ENCODE data around the gene HSD17B2.

The HSD17B2 gene

DNA sequence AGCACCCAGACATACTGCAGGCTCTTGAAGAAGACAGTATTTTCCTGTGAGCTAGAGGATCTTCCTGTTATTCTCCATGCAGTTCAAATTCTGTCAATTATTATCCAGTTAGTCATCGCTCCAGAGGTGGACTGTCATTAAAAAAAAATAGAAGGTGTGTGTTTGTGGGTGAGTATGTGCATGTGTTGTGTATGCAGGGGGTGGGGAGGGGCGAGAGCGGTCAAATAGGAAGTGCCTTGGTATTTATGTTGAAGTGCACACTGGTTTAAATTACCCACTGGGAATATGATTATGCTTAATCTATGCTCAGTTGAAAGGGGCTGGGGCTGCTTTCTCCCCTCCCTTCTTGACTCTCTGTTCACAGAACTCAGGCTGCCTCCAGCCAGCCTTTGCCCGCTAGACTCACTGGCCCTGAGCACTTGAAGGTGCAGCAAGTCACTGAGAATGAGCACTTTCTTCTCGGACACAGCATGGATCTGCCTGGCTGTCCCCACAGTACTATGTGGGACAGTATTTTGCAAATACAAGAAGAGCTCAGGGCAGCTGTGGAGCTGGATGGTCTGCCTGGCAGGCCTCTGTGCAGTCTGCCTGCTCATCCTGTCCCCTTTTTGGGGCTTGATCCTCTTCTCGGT, at the start of gene HSD17B2:
TSS of gene HSD17B2 (plus strand) at position 273 of the 632 bp plus-strand sequence. CDS start at position 445, 172 bp downstream.
- no peak for TF ChIP-seq TAF1 (IDR thresholded peaks at IDR 0.05; ENCODE audit: low read depth)
- TF ChIP-seq TEAD4 (IDR thresholded peaks at IDR 0.05) = no peak
- TF ChIP-seq CEBPB (IDR thresholded peaks at IDR 0.05) = no peak
- TF ChIP-seq YY1 (IDR thresholded peaks at IDR 0.05; ENCODE audit: low read depth) = no peak

- no peak for TF ChIP-seq USF1 (IDR thresholded peaks at IDR 0.05)
- TF ChIP-seq TAF1 (IDR thresholded peaks at IDR 0.05; ENCODE audit: low read depth) = no peak
- no peak for TF ChIP-seq FOXM1 (IDR thresholded peaks at IDR 0.05; ENCODE audit: borderline replicate concordance, low read depth)
- TF ChIP-seq EGR1 (IDR thresholded peaks at IDR 0.05) = no peak
- TF ChIP-seq, protein P1, sequence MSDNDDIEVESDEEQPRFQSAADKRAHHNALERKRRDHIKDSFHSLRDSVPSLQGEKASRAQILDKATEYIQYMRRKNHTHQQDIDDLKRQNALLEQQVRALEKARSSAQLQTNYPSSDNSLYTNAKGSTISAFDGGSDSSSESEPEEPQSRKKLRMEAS (IDR thresholded peaks at IDR 0.05) = no peak
- no peak for TF ChIP-seq TCF12 (IDR thresholded peaks at IDR 0.05; ENCODE audit: low read depth)
- TF ChIP-seq CREB1 (IDR thresholded peaks at IDR 0.05; ENCODE audit: low read depth) = no peak
- TF ChIP-seq YY1 (IDR thresholded peaks at IDR 0.05; ENCODE audit: low read depth) = no peak
- no peak for TF ChIP-seq EP300 (IDR thresholded peaks at IDR 0.05; ENCODE audit: borderline replicate concordance)
- no peak for TF ChIP-seq TEAD4 (IDR thresholded peaks at IDR 0.05)
- TF ChIP-seq REST (IDR thresholded peaks at IDR 0.05; ENCODE audit: low read depth) = no peak
- TF ChIP-seq ZBTB7A (IDR thresholded peaks at IDR 0.05; ENCODE audit: low read depth) = no peak
- no peak for TF ChIP-seq CEBPB (IDR thresholded peaks at IDR 0.05)
- no peak for TF ChIP-seq RAD21 (IDR thresholded peaks at IDR 0.05; ENCODE audit: low read depth)
- TF ChIP-seq NFIC (IDR thresholded peaks at IDR 0.05) = no peak
These were observed 47.9 kb upstream of the HSD17B2 start for GRCh38 chr16:81987121-81987520.

- TF ChIP-seq USF1 (IDR thresholded peaks at IDR 0.05) (no peak), EGR1 (IDR thresholded peaks at IDR 0.05) (no peak), TAF1 (IDR thresholded peaks at IDR 0.05; ENCODE audit: low read depth) (no peak)
- TF ChIP-seq, protein P1 (IDR thresholded peaks at IDR 0.05) = no peak
These were observed 47.3 kb upstream of the HSD17B2 start for GRCh38 chr16:81987706-81988105.

DNA sequence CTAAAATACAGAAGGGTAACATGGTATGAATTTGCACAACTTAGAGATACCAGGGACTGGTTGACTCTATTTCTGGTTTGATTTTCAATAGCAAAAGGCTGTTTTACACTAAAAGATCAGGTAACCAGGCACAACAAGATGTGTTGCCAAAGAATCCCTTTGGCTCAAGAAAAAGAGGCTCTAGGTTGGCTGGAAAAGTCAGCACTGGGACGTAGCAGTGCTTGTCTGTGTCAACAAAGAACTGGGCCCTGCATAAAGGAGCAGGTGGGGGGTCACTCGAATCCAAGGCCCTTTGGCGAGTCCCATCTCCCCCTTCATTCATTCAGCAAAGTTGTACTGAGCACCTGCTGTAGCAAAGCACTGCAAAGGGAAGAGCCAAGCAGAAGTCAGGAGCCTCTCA, 42.2 kb upstream of the HSD17B2 start:
- no peak for TF ChIP-seq USF1 (IDR thresholded peaks at IDR 0.05)
- no peak for TF ChIP-seq FOXM1 (IDR thresholded peaks at IDR 0.05; ENCODE audit: borderline replicate concordance, low read depth)
- TF ChIP-seq CREB1 (IDR thresholded peaks at IDR 0.05; ENCODE audit: low read depth) = no peak
- TF ChIP-seq EGR1 (IDR thresholded peaks at IDR 0.05) = no peak
- TF ChIP-seq REST (IDR thresholded peaks at IDR 0.05; ENCODE audit: low read depth) = no peak
- TF ChIP-seq YY1 (IDR thresholded peaks at IDR 0.05; ENCODE audit: low read depth) = no peak
- no peak for TF ChIP-seq CEBPB (IDR thresholded peaks at IDR 0.05)
- no peak for TF ChIP-seq RAD21 (IDR thresholded peaks at IDR 0.05; ENCODE audit: low read depth)
- no peak for TF ChIP-seq TAF1 (IDR thresholded peaks at IDR 0.05; ENCODE audit: low read depth)
- no peak for TF ChIP-seq TEAD4 (IDR thresholded peaks at IDR 0.05)

GRCh38 chr16:81994485-81994884, 40.6 kb upstream of the HSD17B2 start:
- peak; percentile 34 for TF ChIP-seq RAD21 (IDR thresholded peaks at IDR 0.05; ENCODE audit: low read depth)
- no peak for TF ChIP-seq CREB1 (IDR thresholded peaks at IDR 0.05; ENCODE audit: low read depth)

GRCh38 chr16:81995651-81996050, 39.4 kb upstream of the HSD17B2 start:
- TF ChIP-seq USF1 (IDR thresholded peaks at IDR 0.05) (no peak), TEAD4 (IDR thresholded peaks at IDR 0.05) (no peak), FOXM1 (IDR thresholded peaks at IDR 0.05; ENCODE audit: borderline replicate concordance, low read depth) (no peak), CEBPB (IDR thresholded peaks at IDR 0.05) (no peak), ZBTB7A (IDR thresholded peaks at IDR 0.05; ENCODE audit: low read depth) (no peak), YY1 (IDR thresholded peaks at IDR 0.05; ENCODE audit: low read depth) (no peak), TCF12 (IDR thresholded peaks at IDR 0.05; ENCODE audit: low read depth) (no peak), TAF1 (IDR thresholded peaks at IDR 0.05; ENCODE audit: low read depth) (no peak), CREB1 (IDR thresholded peaks at IDR 0.05; ENCODE audit: low read depth) (no peak), RAD21 (IDR thresholded peaks at IDR 0.05; ENCODE audit: low read depth) (no peak), NFIC (IDR thresholded peaks at IDR 0.05) (no peak), REST (IDR thresholded peaks at IDR 0.05; ENCODE audit: low read depth) (no peak), EGR1 (IDR thresholded peaks at IDR 0.05) (no peak), EP300 (IDR thresholded peaks at IDR 0.05; ENCODE audit: borderline replicate concordance) (no peak)
- TF ChIP-seq, protein P1 (IDR thresholded peaks at IDR 0.05) = no peak
